Measurements from ENCODE around the gene TFPI. TPM values are rescaled to one million over a fixed set of nuclear protein-coding genes. Genes with fewer than 3 reads are reported as not detected.

TFPI gene
- total RNA-seq, 2 donors from 2014 or later = 63.5 to 86.8 TPM

GRCh38 chr2:187421519-187421918 is 132.7 kb downstream of the TFPI start:
- no peaks in the 10 kb centered on the region for H3K27me3 ChIP-seq (replicated peaks; ENCODE audit: insufficient read depth)
- H3K36me3 ChIP-seq = no peaks in the 10 kb centered on the region
- TF ChIP-seq CTCF (IDR thresholded peaks at IDR 0.05) = no peak
- no peak for DNase-seq (ENCODE audit: low spot score)
- H3K4me1 ChIP-seq (ENCODE audit: control insufficient read depth in 1 of 2, low read depth in 2 of 2) = peaks cover 5 to 9% of the 10 kb centered on the region in 2 donors
- ATAC-seq (ENCODE audit: insufficient number of reproducible peaks, low FRiP score, low read depth) = no peak
- H3K27ac ChIP-seq = no peak overlapping the region
- H3K4me3 ChIP-seq = no peak overlapping the region
- H3K9me3 ChIP-seq = no peaks in the 10 kb centered on the region

GRCh38 chr2:187419808-187420207 is 134.4 kb downstream of the TFPI start:
- no peak for ATAC-seq (ENCODE audit: insufficient number of reproducible peaks, low FRiP score, low read depth)
- no peak overlapping the region for H3K27ac ChIP-seq

GRCh38 chr2:187415449-187415848 is 138.8 kb downstream of the TFPI start:
- TF ChIP-seq CTCF (IDR thresholded peaks at IDR 0.05) = no peak
- Histone ChIP-seq H3K27me3 (replicated peaks; ENCODE audit: insufficient read depth) (no peaks in the 10 kb centered on the region), H3K27ac (no peak overlapping the region), H3K9me3 (no peaks in the 10 kb centered on the region), H3K36me3 (no peaks in the 10 kb centered on the region), H3K4me3 (no peak overlapping the region), H3K4me1 (ENCODE audit: control insufficient read depth in 1 of 2, low read depth in 2 of 2) (peaks cover 5 to 9% of the 10 kb centered on the region in 2 donors)
- DNase-seq (ENCODE audit: low spot score) (no peak), ATAC-seq (ENCODE audit: insufficient number of reproducible peaks, low FRiP score, low read depth) (no peak)

More at GRCh38 chr2:187419808-187420207, 134.4 kb downstream of the TFPI start:
- DNase-seq (ENCODE audit: low spot score) = no peak
- Histone ChIP-seq H3K36me3 (no peaks in the 10 kb centered on the region), H3K9me3 (no peaks in the 10 kb centered on the region), H3K4me1 (ENCODE audit: control insufficient read depth in 1 of 2, low read depth in 2 of 2) (peaks cover 5 to 9% of the 10 kb centered on the region in 2 donors), H3K27me3 (replicated peaks; ENCODE audit: insufficient read depth) (no peaks in the 10 kb centered on the region), H3K4me3 (no peak overlapping the region)
- no peak for TF ChIP-seq CTCF (IDR thresholded peaks at IDR 0.05)

Other genes with a start within 250 kb of the TFPI start
- gene CALCRL, start 106.2 kb downstream of the TFPI start, total RNA-seq = 10 to 100 TPM; 21.8 to 69.1 TPM